Stimulated activated CD8-positive, alpha-beta memory T cell treated with anti-CD3 and anti-CD28 coated beads, Interleukin-15, amount 100 ng/mL, for 1 hour (primary cell): ENCODE results near the gene CASP1.
"Not testable (repeated sequence)": the region's sequence is repeated elsewhere in the genome, so short reads cannot be mapped to it uniquely, and the experiment has no call there.

ENCODE experiments used
- DNase-seq: peaks from one replicate; pipeline ENCODE4 v3.0.0-alpha.2; 2020; ENCODE audit warnings: low read depth

The CASP1 gene

DNA sequence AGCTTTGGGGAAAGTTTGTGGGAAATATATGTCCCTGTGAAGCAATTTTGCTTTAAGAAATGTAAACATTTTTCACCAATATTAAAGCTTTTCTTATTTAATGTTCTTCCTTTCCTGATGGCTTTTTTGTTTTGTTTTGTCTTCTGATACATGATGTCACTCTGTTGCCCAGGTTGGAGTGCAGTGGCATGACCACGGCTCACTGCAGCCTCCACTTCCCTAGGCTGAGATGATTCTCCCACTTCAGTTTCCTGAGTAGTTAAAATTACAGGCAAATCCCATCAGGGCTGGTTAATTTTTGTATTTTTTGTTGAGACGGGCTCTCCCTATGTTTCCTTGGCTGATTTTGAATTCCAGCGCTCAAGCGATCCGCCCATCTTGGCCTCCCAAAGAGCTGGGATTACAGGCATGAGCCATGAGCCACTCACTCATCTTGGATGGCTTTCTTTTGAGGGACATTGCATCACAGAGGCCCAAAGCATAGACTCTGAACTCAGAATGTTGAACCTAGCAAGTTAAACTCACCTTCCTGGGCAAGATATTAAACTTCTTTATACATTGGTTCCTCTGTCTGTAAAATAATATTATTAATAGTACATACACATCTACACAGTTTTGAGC is 10.8 kb upstream of the CASP1 start:
- DNase-seq, result no peak

DNA sequence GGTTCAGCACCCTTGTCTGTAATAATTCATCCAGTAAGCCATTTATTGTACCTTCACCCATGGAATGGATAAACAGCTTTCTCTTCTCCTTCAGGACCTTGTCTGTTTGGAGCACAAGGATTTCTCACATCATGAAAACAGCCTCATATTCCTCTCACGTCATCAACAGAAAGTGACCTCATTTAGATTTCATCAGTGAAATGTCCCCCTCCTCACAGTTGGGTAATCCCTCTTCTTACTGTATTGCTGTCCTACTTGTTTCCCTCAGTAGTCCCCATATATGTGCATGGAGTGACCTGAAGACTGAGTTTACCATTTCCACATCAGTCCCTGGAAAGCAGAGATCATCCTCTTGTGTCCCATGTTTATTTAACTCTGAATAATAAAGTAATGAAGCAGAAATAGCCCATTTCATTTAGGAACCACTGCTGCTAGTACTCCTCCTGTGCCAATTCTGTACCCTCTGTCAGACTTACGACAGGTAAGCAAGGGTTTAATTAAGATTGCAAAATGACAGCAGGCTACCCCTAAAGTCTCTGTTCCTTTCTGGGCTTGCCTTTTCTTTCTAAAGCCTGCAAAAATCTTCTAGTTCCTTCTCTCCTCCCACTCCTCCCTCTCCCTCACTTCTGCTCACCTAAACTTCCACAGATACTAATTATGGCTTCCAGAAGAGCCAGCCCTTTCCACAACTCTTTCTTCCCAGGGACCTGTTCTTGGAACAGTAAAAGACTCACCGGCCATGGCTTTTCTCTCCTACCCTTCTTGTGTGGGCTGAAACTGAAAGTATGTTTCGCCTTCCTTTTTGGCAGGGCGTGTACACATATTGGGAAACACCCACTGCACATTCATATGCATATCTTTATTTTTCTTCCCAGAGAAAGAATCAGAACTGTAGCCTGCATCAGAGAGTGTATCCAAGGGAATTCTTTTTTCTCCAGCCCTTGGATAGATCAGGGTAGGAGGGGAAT is 9.9 kb upstream of the CASP1 start, which contains the start of gene CARD16:
CARD16 (minus strand) TSS at position 779 of the 968 bp plus-strand sequence; CDS start at position 741, 38 bp downstream.
- peak; percentile 8 for DNase-seq

DNA sequence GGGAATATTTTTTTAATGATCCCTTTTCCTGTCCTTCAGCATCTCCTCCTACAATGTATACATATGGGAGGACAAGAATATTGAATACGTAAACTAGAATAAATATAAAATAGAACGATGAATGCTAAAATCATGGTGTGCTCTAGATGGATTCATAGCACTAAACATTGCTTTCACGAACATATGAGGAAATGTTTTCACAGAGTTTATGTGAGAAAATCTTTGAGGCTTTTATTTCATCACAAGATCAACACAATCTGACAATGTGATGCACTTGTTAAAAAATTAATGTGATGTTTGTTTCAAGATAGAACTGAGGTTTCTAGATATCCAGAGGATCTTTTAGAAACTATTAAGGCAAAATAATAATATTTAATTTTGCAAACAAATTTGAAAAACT is 7.2 kb upstream of the CASP1 start:
- DNase-seq, result no peak

DNA sequence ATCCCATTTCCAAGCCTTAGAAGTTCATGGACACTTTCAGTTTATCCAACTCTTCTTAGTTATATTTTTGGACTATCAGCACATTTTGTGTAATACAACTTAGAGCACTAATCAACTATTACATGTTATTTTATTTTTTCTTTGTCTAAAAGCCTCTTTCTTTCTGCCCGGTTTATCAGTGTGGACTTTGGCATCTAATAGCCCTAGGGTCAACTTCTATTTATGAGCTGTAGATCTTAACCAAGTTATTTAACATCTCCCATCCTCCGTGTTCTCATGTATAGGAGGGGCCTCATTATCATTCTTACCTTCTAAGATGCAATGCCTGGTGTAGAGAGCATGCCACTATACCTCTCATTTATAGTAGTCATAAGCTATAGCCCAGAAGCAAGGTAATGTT is 5.8 kb upstream of the CASP1 start:
- DNase-seq, result no peak

DNA sequence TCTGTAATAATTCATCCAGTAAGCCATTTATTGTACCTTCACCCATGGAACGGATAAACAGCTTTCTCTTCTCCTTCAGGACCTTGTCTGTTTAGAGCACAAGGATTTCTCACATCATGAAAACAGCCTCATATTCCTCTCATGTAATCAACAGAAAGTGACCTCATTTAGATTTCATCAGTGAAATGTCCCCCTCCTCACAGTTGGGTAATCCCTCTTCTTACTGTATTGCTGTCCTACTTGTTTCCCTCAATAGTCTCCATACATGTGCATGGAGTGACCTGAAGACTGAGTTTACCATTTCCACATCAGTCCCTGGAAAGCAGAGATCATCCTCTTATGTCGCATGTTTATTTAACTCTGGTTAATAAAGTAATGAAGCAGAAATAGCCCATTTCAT is 556 bp downstream of the CASP1 start:
- DNase-seq, result not testable (repeated sequence)

DNA sequence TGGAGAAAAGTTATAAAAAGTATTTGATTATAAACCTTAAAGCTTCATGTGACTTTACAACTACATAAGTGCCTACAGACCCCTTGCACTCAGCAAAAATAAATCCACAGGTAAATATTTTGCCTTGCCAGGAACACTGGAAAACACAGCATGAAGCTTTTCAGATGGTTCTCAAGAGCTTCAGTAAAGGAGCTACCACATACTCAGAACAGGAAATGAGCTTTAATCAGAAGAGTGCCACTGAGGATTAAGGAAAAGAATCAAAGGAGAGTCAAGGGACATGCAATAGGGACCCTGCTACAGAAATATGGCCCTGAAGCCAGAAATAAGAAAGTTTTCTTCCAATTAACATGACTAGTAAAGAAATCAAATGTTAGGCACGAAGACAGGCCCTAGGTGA is 1.2 kb downstream of the CASP1 start:
- DNase-seq, result no peak

DNA sequence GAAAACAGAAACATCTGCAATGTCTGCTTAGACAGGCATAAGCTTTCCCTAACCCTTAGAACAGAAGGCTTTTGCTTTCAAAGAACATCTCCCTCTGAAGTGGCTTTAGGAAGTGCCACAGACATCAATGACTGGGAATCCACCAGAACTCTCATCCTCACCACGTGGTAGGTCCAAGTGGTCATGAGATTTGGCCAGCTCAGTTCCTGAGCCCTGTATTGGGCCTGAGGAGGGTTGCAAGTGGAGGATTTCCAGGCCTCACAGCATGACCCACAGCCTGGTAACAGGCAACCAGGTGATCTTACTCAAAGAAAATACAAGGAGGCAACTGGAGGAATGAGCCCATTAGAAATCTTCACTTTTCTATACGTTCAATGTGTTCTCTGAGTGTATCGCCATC is 1.6 kb downstream of the CASP1 start:
- no peak for DNase-seq

DNA sequence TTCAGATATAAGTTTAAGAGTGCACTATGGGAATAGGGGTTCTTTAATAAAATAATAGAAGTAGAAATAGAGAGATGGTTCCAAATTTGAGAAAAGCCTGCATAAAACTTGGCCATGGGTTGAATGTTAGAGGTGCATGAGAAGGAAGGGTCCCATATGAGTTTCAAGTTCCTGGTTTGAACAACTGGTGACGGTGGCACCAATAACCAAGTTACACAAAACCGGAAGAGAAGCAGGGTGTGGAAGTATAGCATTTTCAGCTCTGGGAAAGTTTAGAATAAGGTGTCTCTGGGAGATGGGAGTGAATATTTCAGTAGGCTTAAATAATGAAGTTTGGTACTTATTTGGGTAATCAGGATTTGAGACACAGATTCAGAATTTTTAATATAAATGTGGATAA is 2.4 kb downstream of the CASP1 start:
- DNase-seq, result no peak

DNA sequence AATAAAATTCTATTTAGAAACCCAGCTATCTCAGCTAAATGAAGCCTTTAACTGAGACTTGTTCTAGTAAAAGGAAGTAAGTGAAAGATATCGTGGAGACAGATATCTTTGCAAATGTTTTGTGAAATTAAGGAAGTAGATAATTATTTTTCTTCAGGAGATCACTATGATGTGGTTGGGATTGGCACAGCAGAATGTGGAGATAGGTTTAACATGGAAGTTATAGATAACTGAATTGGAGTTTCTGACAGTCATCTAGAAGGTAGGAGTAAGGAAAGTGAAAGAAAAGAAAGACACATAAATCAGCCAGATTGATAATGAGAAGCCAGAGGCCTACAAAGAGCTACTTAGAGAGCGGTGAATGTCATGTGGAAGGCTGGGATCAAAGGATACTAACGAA is 7.3 kb downstream of the CASP1 start:
- DNase-seq, result no peak

DNA sequence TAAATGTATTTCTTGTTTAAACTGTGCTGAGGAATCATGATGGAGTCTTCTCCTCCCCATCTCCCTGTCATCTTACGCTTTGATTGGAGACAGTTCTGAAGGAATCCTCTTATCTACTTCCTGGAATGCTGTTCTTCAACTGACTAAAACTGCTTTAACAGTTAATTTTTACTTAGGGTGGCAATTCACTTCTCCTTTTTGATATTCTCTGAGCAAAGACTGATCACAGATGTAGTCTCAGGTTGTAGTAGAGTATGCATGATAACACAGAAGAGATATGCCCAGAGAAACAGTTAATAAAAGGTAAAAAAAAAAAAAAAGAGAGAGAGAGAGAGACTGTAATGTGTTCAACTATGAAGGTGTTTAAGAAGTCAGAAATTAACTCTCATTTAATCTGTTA is 10.6 kb downstream of the CASP1 start:
- DNase-seq, result no peak

DNA sequence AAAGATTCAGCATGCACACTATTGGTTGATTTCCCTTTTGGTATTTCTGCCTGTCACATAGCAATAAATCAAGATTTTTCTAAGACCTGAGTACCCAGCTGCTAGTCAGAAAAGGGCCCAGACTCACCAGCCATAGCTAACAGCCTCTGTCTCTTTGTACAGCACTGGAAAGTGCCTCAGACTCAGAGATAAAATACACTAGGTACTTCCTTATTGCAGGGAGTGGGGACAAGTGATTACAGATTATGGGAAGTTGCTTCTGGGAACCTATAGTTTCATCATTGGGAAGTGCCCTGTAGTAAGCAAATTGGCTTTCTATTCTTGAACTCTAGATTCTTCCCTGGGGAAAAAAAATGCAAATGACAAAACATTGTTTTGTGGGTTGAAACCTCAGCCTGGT is 11.9 kb downstream of the CASP1 start, which contains the start of gene CASP5:
CASP5 (minus strand) TSS at position 166 of the 400 bp plus-strand sequence; CDS start at position 134, 32 bp downstream.
- no peak for DNase-seq

DNA sequence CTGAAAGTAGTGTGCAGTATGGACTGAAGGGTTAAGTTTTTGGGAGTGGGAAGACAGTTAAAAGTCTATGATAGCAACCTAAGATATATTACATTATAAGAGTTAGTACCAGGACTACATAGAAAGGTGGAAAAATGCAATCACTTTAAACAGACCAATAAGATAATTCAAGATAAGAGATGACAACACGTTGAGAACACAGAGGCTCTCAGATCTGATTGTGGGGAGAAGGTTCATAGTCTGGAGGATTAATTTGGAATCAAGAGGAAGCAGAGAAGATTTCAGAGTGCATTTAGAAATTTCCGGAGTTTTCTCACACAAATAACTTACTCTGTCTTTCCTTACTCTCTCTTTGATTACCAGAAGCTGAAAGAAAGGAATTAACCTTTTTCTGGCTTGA is 12.4 kb downstream of the CASP1 start:
- no peak for DNase-seq

DNA sequence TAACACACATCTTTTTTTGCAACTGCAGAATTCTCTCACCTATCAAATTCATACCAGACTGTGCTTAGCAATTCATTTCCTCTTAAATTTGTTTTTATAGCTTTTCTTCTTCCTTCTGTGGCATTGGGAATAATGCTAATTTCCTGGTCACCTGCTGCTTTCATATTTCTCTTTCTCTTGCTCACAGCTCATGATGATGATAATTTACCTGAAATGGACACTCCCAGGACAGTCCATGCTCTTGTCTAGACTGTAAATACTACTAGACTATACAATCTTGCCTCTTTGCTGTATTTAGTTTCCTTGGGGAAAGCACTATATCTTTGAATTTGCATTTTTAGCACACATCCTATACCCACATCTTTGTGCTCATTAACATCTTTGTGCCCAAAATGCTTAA is 27.5 kb downstream of the CASP1 start:
- no peak for DNase-seq

DNA sequence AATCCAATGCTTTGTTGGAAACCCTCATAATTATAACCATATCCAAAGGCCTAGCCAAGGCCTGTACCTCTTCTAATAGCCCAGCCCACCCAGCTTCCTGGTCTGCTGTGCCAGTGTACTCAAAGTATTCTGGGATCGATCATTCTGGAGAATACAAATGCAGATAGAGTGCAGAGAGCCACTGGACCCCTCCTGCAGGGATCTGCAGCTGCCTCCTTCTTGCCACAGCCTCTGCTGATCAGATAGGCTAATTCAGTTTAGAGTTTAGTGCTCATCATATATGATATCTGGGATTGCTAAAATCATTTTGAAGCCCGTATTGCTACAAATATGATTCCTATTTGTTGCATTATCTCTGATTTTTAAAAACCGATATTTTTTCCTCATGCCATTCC is 29.5 kb downstream of the CASP1 start:
- DNase-seq, result no peak

DNA sequence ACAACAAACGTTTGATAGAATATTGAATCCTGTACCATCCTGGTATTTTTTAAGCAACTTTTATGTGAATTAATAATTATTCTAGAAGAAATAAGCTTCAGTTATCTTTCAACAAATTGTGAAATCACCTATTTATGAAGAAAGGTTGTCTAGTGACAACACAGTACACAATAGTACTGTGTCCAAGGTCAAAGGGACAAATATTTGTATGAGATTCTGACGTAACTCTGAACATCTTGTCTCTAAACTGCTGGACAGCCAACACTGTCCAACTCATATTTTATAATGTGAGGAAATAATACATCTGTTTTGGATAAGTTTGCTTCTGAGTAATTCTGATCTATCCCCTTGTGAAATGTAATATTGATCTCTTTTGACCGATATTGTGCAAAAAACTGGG is 30.9 kb downstream of the CASP1 start:
- DNase-seq, result no peak

DNA sequence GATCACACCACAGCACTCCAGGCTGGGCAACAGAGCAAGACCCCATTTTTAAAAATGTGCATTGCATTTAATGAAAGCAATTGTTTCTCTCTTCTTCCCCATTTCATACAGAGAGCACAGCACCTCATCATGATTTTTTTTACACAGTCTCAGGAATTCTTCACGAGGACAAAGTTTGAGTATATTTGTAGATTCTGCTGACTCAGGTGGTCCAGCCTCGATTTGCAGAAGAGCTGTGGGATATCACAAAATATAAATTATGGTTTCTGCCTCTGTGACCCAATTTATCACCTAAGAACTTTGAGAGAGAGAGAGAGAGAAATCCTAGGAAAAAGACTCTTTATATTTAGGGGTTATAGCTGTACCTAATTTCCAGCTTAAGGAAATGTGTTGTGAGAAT is 31.8 kb downstream of the CASP1 start:
- DNase-seq, result no peak

DNA sequence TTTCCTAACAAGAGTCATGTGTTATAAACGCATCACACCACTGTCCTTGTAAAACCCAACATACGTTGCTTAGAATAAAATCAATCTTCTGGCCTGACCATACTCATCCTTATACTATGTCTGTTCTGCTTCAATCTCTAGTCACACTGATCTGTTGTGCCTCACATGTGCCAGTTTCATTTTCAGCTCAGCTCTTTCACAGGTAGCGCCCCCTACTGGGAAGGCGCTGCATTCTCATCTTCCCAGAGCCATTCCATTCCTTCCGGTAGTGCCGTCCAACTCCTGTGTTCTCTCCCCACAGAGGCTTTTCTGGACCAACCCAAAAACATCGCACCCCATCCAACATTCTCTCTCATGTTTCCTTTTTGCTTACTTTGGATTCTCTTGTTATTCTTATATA is 34.1 kb downstream of the CASP1 start:
- peak; percentile 32 for DNase-seq

DNA sequence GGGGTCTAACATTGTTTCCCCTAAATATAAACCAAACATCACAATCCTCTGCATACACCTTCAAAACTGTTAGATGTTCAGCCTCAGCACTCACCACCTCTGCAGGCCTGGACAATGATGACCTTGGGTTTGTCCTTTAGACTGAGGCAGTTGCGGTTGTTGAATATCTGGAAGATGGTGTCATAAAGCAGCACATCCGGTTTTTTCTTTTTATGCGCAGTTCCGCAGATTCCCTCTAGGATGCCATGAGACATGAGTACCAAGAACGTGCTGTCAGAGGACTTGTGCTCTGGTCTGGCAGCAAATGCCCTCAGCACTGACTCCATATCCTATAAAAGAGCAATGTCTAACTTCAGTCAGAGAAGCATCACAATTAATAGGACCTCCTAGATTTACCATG is 34.8 kb downstream of the CASP1 start:
- DNase-seq, result no peak

DNA sequence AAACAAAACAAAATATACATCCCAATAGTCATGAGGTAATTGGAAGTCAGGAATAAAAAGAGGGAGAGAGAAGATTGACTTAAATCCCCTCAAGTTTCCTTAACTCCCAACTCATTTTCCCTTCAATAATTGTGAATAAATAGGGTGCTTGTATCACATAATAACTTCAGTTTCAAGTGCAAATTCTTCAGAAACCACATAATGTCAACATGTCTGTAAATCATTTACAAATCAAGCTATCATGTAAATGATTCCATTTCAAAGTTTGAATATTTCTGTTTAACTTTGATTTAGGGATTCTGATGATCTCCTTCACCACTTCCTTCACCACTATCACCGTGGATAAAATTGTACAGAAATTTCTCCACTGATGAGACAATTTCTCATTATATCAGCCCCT is 35.2 kb downstream of the CASP1 start:
- no peak for DNase-seq

DNA sequence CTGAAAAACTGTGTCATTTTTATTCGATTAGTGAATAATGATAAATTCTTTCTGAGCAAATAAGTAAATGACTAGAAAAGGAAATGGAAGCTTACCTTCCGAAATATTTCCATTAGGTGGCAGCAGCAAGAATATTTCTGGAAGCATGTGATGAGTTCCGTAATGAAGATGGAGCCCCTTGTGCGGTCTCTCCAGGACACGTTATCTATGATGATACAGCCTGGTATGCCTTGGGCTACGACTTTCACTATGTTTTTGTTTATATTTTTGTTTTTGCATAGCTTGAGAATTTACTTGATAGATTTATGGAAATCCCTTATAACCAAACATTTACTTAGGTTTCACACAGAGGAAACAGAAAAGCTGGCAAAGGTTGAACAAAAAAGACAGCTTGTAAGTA is 37.7 kb downstream of the CASP1 start:
- DNase-seq, result no peak

DNA sequence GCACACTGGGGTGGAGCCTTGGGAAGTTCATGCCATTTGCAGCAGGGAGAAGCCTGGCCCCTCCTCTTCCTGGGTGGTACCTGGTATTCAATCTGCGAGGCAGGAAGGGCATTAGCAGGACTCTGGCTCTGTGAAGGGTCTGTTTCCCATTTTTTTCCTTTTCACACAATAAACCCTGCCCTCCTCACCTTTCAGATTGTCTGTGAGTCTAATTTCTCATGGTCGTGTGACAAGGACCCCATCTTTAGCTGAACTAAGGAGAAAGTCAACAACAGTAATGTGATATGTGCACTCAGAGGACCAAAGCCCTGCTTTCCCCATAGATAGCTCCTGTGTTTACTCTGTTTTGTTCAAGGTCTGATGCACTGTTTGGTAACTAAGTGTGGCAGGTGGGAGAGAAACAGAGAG is 39.9 kb downstream of the CASP1 start:
- DNase-seq, result no peak

DNA sequence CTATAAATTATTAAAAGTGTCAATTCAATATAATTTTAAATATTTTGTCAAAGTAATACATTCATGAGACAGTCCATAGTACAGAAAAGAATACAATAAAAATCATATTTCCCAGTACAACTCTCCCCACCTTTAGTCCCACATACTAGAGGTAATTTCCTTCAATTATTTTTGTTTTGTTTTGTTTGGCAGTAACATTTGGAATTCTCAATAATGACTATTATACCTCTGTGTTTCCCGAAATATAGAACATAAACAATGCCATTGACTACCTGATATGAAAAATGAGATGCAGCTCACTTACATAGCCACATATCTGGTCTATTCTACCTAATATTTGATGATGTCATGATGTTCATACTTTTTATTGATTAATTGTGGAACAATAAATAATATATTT is 42.2 kb downstream of the CASP1 start:
- DNase-seq, result no peak

DNA sequence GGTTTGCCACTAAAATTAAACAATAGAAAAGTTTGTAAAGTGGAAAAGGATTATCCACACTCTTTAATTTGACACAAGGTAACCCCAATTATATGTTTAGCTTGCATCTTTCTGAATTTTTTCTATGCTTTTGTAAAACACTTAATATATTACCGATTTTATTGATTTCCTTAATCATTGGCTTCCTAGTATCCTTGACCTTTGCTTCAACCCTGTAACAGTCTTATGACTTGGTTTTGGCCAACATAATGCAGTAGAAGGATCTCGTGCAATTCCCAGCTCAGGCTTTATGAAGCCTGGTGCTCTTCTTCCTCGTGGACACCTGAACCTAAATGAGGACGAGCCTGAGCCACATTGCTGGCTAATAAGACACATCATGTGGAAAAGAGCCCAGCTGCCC is 43.0 kb downstream of the CASP1 start:
- DNase-seq, result no peak
